Left lung (tissue), 10 donors: ENCODE measurements around the gene PEX11A. TPM values are rescaled to one million over a fixed set of nuclear protein-coding genes. Genes with fewer than 3 reads are reported as not detected.

ENCODE experiments used
- ATAC-seq: fragments of 200-7000 bp; cut with Tn5 transposase; one replicate; pipeline ENCODE4 v1.9.1; 2020; ENCODE audit warnings: moderate library complexity
- DNase-seq, 4 donors: peaks; one replicate each; pipeline ENCODE4 v3.0.0-alpha.2; 2013 to 2020
- H3K27ac ChIP-seq, 2 donors: fragments of 200-600 bp; sonication (generic) in 1 of 2; one replicate each; pipeline versions ENCODE4 v1.5.0 to v1.8.0; 2020 to 2021
- H3K27me3 ChIP-seq, 2 donors: fragments of 200-600 bp; sonication (generic) in 1 of 2; one replicate each; pipeline versions ENCODE4 v1.5.0 to v1.8.0; 2020 to 2021
- H3K36me3 ChIP-seq, 2 donors: fragments of 200-600 bp; sonication (generic) in 1 of 2; one replicate each; pipeline versions ENCODE4 v1.5.0 to v1.8.0; 2020 to 2021
- H3K4me1 ChIP-seq, 2 donors: fragments of 200-600 bp; one replicate each; pipeline ENCODE4 v1.8.0; 2021
- H3K4me3 ChIP-seq, 2 donors: fragments of 200-600 bp; sonication (generic) in 1 of 2; one replicate each; pipeline versions ENCODE4 v1.5.0 to v1.8.0; 2020 to 2021; ENCODE audit warnings: mild to moderate bottlenecking in 1 of 2
- H3K9me3 ChIP-seq, 2 donors: fragments of 200-600 bp; sonication (generic) in 1 of 2; one replicate each; pipeline versions ENCODE4 v1.5.0 to v1.8.0; 2020 to 2021
- CTCF ChIP-seq, 2 donors: fragments of 200-600 bp; sonication (generic) in 1 of 2; IDR thresholded peaks; one replicate each; pipeline versions ENCODE4 v1.5.0 to v1.8.0; 2021; ENCODE audit warnings: antibody characterized with exemption in 2 of 2
- intact Hi-C, 2 donors: fragments of 100-400 bp; cut with DNase I; formaldehyde crosslinking; loops; one replicate each; pipeline versions ENCODE4 v1.11.2 to v1.14.2; 2022
- polyA plus RNA-seq, 6 donors: library from polyadenylated mRNA; unstranded; fragments of 120-200 nt; gene quantifications; one replicate each; pipeline ENCODE4 v1.2.1, GENCODE V29; 2013; ENCODE audit not compliant: insufficient read length in 6 of 6
- total RNA-seq, 2 donors: library from RNA; stranded (reverse); fragmentation: NEBNext Ultra II Directional; extraction: Animal tissue kit (Norgen Biotek cat#: 25700); gene quantifications; one replicate each; pipeline ENCODE4 v1.2.1, GENCODE V29; 2021
- donor health status: DM: no; HTN: yes; CAD: no.
- donor health status: DM: no; HTN: no; CAD: no.

Gene PEX11A
- total and polyA plus RNA-seq, 8 donors = 5.6 to 18.3 (median 16.1) TPM

DNA sequence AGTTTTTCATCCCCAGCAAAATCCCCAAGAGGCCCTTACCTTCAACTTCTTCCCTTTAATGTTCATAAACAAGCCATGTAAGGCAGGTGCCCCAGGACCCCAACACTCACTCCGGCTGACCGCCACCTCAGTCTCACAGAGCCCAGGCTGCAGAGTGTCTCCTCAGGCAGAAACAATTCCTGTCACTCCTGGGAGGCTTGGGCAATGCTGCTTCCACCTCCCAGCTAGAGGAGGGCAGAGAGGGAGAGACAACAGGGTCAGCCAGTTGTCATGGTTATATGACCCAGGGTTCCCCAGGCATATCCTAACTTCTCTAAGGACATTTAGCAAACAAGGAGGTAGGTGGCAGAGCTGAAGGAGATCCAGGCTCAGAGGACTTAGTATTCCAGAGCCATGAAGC lies 11.3 kb downstream of the PEX11A start, which contains the start of gene PLIN1:
Gene PLIN1 (minus strand): TSS at position 156 of the 400 bp plus-strand sequence. CDS start 1,878 bp downstream, outside the sequence.
- Histone ChIP-seq H3K27me3 (no peaks in the 10 kb centered on the region), H3K4me1 (peaks cover 6 to 8% of the 10 kb centered on the region in 2 donors), H3K9me3 (no peaks in the 10 kb centered on the region), H3K4me3 (no peak within 1 kb of the TSS), H3K36me3 (no peaks in the 10 kb centered on the region), H3K27ac (peak within 1 kb of the TSS; percentile 28 to 44)
- ATAC-seq (no peak), DNase-seq (no peak)
- TF ChIP-seq CTCF (IDR thresholded peaks at IDR 0.05) = no peak
- intact Hi-C loops = no loop called here

DNA sequence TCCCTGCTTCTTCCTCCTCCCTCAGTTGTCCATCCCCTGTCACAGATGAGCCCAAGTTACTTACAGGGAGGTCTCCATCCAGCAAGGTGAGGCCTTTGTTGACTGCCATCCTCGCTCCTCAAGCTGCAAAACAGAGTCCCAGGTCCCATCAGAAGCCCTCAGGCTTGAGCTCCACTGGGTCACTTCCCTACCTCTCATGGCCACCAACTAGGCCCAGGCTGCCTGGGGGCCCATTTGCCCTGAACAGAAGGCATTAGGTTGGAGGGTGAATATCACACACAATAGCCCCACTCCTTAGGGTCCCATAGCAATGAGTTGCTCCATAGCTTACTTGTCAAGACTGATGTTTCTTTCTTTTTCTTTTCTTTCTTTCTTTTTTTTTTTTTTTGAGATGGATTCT lies 13.2 kb downstream of the PEX11A start:
- no peak overlapping the region for H3K27ac ChIP-seq
- no peaks in the 10 kb centered on the region for H3K36me3 ChIP-seq
- no peaks in the 10 kb centered on the region for H3K9me3 ChIP-seq
- TF ChIP-seq CTCF (IDR thresholded peaks at IDR 0.05) = no peak
- no peak for ATAC-seq
- peaks cover 6 to 8% of the 10 kb centered on the region in 2 donors for H3K4me1 ChIP-seq
- intact Hi-C loops = no loop called here
- no peak for DNase-seq
- H3K27me3 ChIP-seq = no peaks in the 10 kb centered on the region
- H3K4me3 ChIP-seq = no peak overlapping the region

DNA sequence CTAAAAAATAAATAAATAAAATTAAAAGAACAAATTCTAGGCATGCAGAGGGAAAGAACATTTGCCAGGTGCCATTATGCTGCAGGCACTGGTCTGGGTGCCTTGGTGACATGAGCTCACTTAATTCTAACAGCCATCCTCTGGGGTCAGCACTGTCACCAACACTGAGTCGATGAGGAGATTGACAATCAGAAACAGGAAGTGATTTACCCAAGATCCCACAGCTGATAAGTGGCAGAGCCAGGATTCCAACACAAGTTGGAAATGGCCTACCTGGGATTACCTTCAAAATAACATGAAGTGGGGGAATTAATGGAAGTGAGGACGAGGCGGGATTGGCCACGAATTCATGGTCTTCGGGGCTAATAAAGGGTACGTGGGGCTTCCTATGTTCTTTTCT lies 14.9 kb downstream of the PEX11A start:
- intact Hi-C loops = no loop called here
- Histone ChIP-seq H3K36me3 (no peaks in the 10 kb centered on the region), H3K4me1 (peaks cover 4 to 6% of the 10 kb centered on the region in 2 donors), H3K9me3 (no peaks in the 10 kb centered on the region), H3K27me3 (no peaks in the 10 kb centered on the region), H3K27ac (no peak overlapping the region), H3K4me3 (no peak overlapping the region)
- no peak for DNase-seq
- no peak for TF ChIP-seq CTCF (IDR thresholded peaks at IDR 0.05)
- ATAC-seq = no peak

DNA sequence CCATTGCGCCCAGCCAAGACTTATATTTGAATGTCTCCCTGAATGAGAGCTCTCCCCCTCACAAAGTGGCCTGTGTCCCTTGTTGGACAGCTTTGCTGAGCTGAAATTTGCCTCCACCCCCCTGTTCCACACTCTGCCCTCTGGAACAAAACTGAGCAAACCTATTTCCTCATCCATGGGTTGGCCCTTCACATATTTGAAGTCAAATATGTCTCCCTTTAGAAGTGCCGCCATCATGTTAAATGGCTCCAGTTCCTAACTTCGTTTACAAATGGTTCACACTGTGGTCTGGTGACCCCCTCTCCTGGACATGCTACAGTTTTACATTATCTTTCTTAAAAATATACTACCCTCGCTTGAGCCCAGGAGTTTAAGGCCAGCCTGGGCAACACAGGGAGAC lies 16.0 kb downstream of the PEX11A start:
- Histone ChIP-seq H3K27ac (no peak overlapping the region), H3K4me1 (no peaks in the 10 kb centered on the region), H3K36me3 (no peaks in the 10 kb centered on the region), H3K4me3 (no peak overlapping the region), H3K27me3 (no peaks in the 10 kb centered on the region), H3K9me3 (no peaks in the 10 kb centered on the region)
- ATAC-seq (no peak), DNase-seq (no peak)
- intact Hi-C loops = no loop called here
- TF ChIP-seq CTCF (IDR thresholded peaks at IDR 0.05) = no peak

DNA sequence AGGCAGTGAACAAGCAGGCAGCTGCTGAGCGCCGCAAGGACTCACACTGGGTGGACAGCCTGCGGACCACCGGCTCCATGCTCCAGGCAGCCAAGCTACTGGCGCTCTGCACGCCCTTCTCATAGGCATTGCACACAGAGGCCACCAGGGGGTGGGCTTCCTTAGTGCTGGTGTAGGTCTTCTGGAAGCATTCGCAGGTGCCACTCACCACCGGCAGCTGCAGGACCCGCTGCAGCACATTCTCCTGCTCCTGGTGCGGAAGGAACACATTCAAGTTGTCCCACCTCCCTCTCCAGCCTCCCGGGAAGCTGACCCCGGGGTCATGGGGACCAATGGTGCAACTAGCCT lies 17.4 kb downstream of the PEX11A start:
- intact Hi-C loops = no loop called here
- peak in 1 of 2 donors; percentile 38 for TF ChIP-seq CTCF (IDR thresholded peaks at IDR 0.05)
- ATAC-seq (peak; percentile 24), DNase-seq (no peak)
- H3K4me3 ChIP-seq = no peak overlapping the region
- H3K36me3 ChIP-seq = no peaks in the 10 kb centered on the region
- no peaks in the 10 kb centered on the region for H3K9me3 ChIP-seq
- H3K27ac ChIP-seq = no peak overlapping the region
- no peaks in the 10 kb centered on the region for H3K4me1 ChIP-seq
- H3K27me3 ChIP-seq = no peaks in the 10 kb centered on the region
